Subcutaneous abdominal adipose tissue (tissue), 5 donors: Measurements from ENCODE around the gene CACNG3.
"Not testable (repeated sequence)": the region's sequence is repeated elsewhere in the genome, so short reads cannot be mapped to it uniquely, and the experiment has no call there.

Source experiments
- H3K27ac ChIP-seq: one replicate; pipeline ENCODE4 v1.7.0; 2013; ENCODE audit warnings: low read depth, mild to moderate bottlenecking, inconsistent platforms, low read length, moderate library complexity
- H3K27me3 ChIP-seq, 5 donors: one replicate each; pipeline ENCODE4 v1.7.0; 2013; ENCODE audit warnings: low read length in 5 of 5, inconsistent platforms in 1 of 5; ENCODE audit not compliant: control insufficient read depth in 5 of 5, insufficient read depth in 4 of 5
- H3K36me3 ChIP-seq, 5 donors: one replicate each; pipeline ENCODE4 v1.7.0; 2013; ENCODE audit warnings: low read length in 5 of 5; ENCODE audit not compliant: control insufficient read depth in 5 of 5, insufficient read depth in 5 of 5
- H3K4me1 ChIP-seq, 5 donors: one replicate each; pipeline ENCODE4 v1.7.0; 2013; ENCODE audit warnings: low read length in 5 of 5, mild to moderate bottlenecking in 3 of 5, moderate library complexity in 1 of 5; ENCODE audit not compliant: control insufficient read depth in 5 of 5, insufficient read depth in 5 of 5
- H3K4me3 ChIP-seq, 5 donors: one replicate each; pipeline ENCODE4 v1.7.0; 2013; ENCODE audit warnings: low read length in 5 of 5, low read depth in 1 of 5
- H3K9ac ChIP-seq, 5 donors: one replicate each; pipeline ENCODE4 v1.7.0; 2013; ENCODE audit warnings: low read length in 5 of 5, mild to moderate bottlenecking in 4 of 5, moderate library complexity in 3 of 5
- H3K9me3 ChIP-seq, 5 donors: one replicate each; pipeline ENCODE4 v1.7.0; 2013; ENCODE audit warnings: low read length in 5 of 5; ENCODE audit not compliant: control insufficient read depth in 5 of 5
- donor health status: healthy.
- donor health status: healthy.
- donor health status: healthy.
- donor health status: healthy.
- donor health status: healthy.

The CACNG3 gene

DNA sequence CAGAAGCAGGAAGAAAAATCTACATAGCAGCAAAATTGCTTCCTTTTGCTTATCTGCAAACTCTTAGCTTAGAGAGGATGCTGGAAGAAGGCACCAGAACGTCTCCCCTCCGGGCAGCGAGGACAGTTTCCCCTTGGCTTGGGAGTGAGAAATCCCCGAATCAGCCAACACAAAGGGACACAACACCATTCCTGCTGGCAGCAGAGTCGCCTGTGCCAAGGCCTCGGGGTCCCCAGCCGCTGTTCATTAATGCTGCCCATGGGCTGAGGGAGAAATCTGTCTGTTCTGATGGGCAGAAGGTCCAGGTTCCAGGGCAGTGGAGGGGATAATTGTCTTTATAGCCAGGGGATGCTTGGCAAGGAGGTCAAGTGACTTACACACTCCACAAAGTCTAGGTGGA lies 38.0 kb downstream of the CACNG3 start:
- Histone ChIP-seq H3K9ac (no peak overlapping the region), H3K27me3 (peaks cover 0 to 16% (median 8%) of the 10 kb centered on the region in 5 donors), H3K36me3 (no peaks in the 10 kb centered on the region), H3K27ac (no peak overlapping the region), H3K9me3 (peaks cover 4 to 11% (median 6%) of the 10 kb centered on the region in 5 donors), H3K4me1 (peaks cover 0 to 6% (median 0%) of the 10 kb centered on the region in 5 donors), H3K4me3 (no peak overlapping the region)

DNA sequence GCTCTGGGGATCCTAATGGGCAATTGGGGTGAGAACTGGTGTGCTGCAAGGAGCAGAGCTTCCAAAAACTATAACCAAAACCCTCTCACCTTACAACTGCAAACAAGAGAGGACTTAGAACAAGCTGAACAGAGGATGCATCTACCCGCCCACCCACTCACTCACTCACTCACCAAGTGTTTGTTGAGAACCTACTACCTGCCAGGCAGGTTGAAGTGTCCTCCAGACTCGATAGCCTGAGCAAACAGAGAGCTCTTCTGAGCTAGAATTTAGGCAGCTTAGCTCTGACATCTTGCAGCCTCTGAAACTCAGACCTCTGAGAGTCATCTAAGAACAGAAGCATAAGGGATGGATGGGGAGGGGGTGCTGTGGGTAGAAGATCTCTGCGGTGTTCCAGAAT lies 41.2 kb downstream of the CACNG3 start:
- H3K4me3 ChIP-seq = no peak overlapping the region
- peaks cover 0 to under 1% (median 0%) of the 10 kb centered on the region in 5 donors for H3K4me1 ChIP-seq
- H3K27ac ChIP-seq = no peak overlapping the region
- no peak overlapping the region for H3K9ac ChIP-seq
- peaks cover 0 to 10% (median 5%) of the 10 kb centered on the region in 5 donors for H3K27me3 ChIP-seq
- H3K36me3 ChIP-seq = no peaks in the 10 kb centered on the region
- H3K9me3 ChIP-seq = no peaks in the 10 kb centered on the region

DNA sequence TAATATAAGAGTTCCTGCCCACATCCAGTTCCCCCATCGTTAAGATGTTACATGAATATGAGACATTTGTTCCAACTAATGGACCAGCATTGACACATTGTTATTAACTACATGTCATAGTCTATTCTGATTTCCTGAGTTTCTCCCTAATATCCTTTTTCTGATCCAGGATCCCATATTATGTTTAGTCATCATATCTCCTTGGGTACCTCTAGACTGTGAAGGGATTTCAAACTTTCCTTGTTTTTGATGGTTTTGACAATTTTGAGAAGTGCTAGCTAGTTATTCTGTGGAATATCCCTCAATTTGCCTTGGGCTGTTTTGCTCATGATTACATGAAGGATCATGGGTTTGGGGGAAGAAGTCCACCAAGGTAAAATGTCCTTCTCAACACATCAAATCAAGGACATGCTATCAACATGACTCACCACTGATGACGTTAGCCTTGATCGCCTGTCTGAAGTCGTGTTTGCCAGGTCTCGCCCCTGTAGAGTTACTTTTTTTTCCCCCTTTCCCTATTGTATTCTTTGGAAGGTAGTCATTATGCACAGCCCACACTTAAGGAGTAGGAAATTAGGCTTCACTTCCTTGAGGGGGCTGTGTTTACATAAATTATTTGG lies 42.5 kb downstream of the CACNG3 start:
- no peaks in the 10 kb centered on the region for H3K4me1 ChIP-seq
- H3K4me3 ChIP-seq = no peak overlapping the region
- no peak overlapping the region for H3K27ac ChIP-seq
- H3K9me3 ChIP-seq = no peaks in the 10 kb centered on the region
- H3K27me3 ChIP-seq = peaks cover 0 to 8% (median 4%) of the 10 kb centered on the region in 5 donors
- H3K9ac ChIP-seq = no peak overlapping the region
- no peaks in the 10 kb centered on the region for H3K36me3 ChIP-seq

DNA sequence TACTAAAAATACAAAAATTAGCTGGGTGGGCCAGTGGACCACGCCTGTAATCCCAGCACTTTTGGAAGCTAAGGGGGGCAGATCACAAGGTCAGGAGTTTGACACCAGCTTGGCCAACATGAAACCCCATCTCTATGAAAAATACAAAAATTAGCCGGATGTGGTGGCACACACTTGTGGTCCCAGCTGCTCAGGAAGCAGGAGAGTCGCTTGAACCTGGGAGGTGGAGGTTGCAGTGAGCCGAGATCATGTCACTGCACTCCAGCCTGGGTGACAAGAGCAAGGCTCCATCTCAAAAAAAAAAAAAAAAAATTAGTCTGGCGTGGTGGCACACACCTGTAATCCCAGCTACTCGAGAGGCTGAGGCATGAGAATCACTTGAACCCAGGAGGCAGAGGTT lies 44.6 kb downstream of the CACNG3 start:
- H3K27me3 ChIP-seq, H3K27ac ChIP-seq, H3K9ac ChIP-seq, H3K4me3 ChIP-seq, H3K4me1 ChIP-seq, H3K9me3 ChIP-seq, H3K36me3 ChIP-seq: not testable (repeated sequence)

- peaks cover 0 to 4% (median 0%) of the 10 kb centered on the region in 5 donors for H3K27me3 ChIP-seq
- no peaks in the 10 kb centered on the region for H3K9me3 ChIP-seq
- H3K4me1 ChIP-seq = no peaks in the 10 kb centered on the region
- no peak overlapping the region for H3K9ac ChIP-seq
- H3K27ac ChIP-seq = no peak overlapping the region
- no peaks in the 10 kb centered on the region for H3K36me3 ChIP-seq
- no peak overlapping the region for H3K4me3 ChIP-seq
Measured at GRCh38 chr16:24302636-24303035, 46.5 kb downstream of the CACNG3 start.

- Histone ChIP-seq H3K36me3 (no peaks in the 10 kb centered on the region), H3K9me3 (no peaks in the 10 kb centered on the region), H3K9ac (no peak overlapping the region), H3K27ac (no peak overlapping the region), H3K4me3 (no peak overlapping the region), H3K4me1 (no peaks in the 10 kb centered on the region), H3K27me3 (peaks cover 0 to 10% (median 0%) of the 10 kb centered on the region in 5 donors)
Measured at GRCh38 chr16:24308200-24308599, 52.1 kb downstream of the CACNG3 start.

- H3K9me3 ChIP-seq = no peaks in the 10 kb centered on the region
- no peak overlapping the region for H3K4me3 ChIP-seq
- peaks cover 0 to 10% (median 0%) of the 10 kb centered on the region in 5 donors for H3K27me3 ChIP-seq
- H3K9ac ChIP-seq = no peak overlapping the region
- peaks cover 0 to 4% (median 0%) of the 10 kb centered on the region in 5 donors for H3K4me1 ChIP-seq
- H3K27ac ChIP-seq = no peak overlapping the region
- no peaks in the 10 kb centered on the region for H3K36me3 ChIP-seq
Measured at GRCh38 chr16:24309258-24310142, 53.4 kb downstream of the CACNG3 start.

DNA sequence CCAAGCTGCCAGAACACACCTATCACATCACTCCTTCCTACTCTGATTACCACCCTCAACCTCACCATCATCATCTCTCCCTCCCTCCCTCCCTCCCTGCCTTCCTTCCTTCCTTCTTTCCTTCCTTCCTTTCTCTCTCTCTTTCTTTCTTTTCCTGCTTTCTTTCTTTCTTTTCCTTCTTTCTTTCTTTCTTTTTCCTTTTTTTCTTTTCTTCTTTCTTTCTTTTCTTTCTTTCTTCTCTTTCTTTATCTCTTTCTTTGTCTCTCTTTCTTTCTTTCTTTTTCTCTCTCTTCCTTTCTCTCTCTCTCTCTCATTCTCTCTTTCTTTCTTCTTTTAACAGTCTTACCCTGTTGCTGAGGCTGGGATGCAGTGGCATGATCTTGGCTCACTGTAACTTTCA lies 59.2 kb downstream of the CACNG3 start:
- H3K4me1 ChIP-seq = peaks cover 0 to 4% (median 0%) of the 10 kb centered on the region in 5 donors
- no peak overlapping the region for H3K4me3 ChIP-seq
- no peak overlapping the region for H3K27ac ChIP-seq
- H3K27me3 ChIP-seq = peaks cover 0 to 10% (median 0%) of the 10 kb centered on the region in 5 donors
- H3K9ac ChIP-seq = no peak overlapping the region
- no peaks in the 10 kb centered on the region for H3K9me3 ChIP-seq
- H3K36me3 ChIP-seq = no peaks in the 10 kb centered on the region

- Histone ChIP-seq H3K9ac (no peak overlapping the region), H3K27me3 (peaks cover 0 to 8% (median 2%) of the 10 kb centered on the region in 5 donors), H3K4me1 (peaks cover 0 to 4% (median 0%) of the 10 kb centered on the region in 5 donors), H3K4me3 (no peak overlapping the region), H3K9me3 (no peaks in the 10 kb centered on the region), H3K36me3 (no peaks in the 10 kb centered on the region), H3K27ac (no peak overlapping the region)
Measured at GRCh38 chr16:24318680-24319079, 62.5 kb downstream of the CACNG3 start.

GRCh38 chr16:24319126-24319814 lies 63.1 kb downstream of the CACNG3 start:
- Histone ChIP-seq H3K36me3 (no peaks in the 10 kb centered on the region), H3K9ac (no peak overlapping the region), H3K4me1 (peaks cover 0 to 1% (median 0%) of the 10 kb centered on the region in 5 donors), H3K9me3 (no peaks in the 10 kb centered on the region), H3K27ac (no peak overlapping the region), H3K27me3 (peaks cover 0 to 8% (median 2%) of the 10 kb centered on the region in 5 donors), H3K4me3 (no peak overlapping the region)
